ENCODE measurements around the gene PACS2.

The PACS2 gene

DNA sequence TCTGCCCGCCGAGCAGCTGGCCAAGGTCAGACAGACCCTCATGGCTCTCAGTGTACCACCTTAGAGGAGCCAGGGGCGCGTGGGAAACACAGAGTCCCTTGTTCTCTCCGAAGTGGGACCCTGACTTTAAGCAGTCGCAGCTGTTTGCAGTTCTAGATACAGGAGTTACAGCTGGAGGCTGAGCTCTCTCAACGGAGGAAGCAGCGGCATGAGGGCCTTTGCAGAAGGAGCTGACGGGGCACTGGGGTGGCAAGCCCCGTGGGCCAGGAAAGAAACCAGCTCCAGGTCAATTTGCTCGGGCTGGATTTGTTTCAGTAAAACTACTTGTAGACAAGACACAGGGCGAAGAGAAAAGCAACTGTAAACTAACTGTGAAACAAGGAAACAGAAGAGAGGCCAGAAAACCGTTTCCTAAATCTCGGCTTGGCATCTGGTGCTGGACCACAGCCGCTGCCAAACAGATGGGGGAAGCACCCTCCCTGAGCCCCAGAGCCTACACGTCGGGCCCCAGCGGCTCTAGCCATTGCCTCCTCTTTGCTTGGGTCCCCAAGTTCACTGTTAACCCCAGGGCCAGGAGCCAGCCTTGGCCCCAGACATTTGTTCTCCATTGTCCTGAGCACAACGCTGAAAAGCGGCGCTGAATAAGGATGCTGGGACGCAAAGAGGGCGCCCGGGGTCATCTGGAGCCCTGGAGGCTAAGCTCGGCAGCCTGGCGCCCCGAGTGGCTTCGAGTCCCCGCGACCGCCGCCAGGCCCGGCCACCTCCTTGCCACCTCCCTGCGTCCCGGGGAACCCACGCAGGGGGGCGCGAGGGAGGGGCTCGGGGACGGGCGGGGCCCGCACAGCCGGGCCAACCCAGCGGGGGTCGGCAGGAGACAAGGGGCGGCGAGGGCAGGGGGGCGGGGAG is 914 bp upstream of the PACS2 start:
- TF ChIP-seq, protein P1, sequence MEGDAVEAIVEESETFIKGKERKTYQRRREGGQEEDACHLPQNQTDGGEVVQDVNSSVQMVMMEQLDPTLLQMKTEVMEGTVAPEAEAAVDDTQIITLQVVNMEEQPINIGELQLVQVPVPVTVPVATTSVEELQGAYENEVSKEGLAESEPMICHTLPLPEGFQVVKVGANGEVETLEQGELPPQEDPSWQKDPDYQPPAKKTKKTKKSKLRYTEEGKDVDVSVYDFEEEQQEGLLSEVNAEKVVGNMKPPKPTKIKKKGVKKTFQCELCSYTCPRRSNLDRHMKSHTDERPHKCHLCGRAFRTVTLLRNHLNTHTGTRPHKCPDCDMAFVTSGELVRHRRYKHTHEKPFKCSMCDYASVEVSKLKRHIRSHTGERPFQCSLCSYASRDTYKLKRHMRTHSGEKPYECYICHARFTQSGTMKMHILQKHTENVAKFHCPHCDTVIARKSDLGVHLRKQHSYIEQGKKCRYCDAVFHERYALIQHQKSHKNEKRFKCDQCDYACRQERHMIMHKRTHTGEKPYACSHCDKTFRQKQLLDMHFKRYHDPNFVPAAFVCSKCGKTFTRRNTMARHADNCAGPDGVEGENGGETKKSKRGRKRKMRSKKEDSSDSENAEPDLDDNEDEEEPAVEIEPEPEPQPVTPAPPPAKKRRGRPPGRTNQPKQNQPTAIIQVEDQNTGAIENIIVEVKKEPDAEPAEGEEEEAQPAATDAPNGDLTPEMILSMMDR (IDR thresholded peaks at IDR 0.05; ENCODE audit: low read depth, low read length) = no peak
- Histone ChIP-seq H3K4me1 (peaks cover 5% of the 10 kb centered on the region; the same call in 1 of the 2 replicates), H3K36me3 (no peaks in the 10 kb centered on the region), H3K27me3 (no peaks in the 10 kb centered on the region), H3K4me3 (ENCODE audit: low read depth, low read length) (peak overlapping the region; percentile 44), H3K9me3 (no peaks in the 10 kb centered on the region)
- DNase-seq = no peak

DNA sequence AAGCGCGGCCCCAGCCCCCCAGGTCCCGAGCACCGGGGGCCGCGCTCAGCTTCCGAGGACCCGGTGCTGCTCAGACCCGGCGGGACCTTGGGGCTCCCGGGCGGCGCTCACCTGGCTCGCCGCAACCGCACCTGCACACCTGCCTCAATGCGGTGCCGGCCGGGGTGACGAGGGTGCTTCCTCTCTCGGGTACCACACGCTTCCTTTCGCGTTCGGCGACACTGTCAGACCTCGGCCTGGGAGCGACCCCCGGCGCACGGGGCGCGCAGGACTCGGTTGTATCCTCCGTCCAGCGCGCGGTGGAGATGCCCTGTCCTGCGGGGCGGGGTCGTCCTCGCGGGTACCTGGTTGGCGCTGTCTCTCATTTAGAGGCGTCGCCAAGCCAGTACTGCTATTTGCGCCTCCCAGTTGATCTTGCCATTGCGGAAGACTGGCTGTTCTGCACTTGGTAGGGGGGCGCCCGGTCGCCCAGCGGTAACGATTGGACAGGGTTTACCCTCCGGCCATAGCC is 718 bp downstream of the PACS2 start:
- Histone ChIP-seq H3K36me3 (no peaks in the 10 kb centered on the region), H3K27me3 (no peaks in the 10 kb centered on the region), H3K4me1 (peaks cover 5% of the 10 kb centered on the region; the same call in 1 of the 2 replicates), H3K4me3 (ENCODE audit: low read depth, low read length) (peak overlapping the region; percentile 62), H3K9me3 (no peaks in the 10 kb centered on the region)
- no peak for DNase-seq
- TF ChIP-seq, protein P1 (IDR thresholded peaks at IDR 0.05; ENCODE audit: low read depth, low read length) = no peak

DNA sequence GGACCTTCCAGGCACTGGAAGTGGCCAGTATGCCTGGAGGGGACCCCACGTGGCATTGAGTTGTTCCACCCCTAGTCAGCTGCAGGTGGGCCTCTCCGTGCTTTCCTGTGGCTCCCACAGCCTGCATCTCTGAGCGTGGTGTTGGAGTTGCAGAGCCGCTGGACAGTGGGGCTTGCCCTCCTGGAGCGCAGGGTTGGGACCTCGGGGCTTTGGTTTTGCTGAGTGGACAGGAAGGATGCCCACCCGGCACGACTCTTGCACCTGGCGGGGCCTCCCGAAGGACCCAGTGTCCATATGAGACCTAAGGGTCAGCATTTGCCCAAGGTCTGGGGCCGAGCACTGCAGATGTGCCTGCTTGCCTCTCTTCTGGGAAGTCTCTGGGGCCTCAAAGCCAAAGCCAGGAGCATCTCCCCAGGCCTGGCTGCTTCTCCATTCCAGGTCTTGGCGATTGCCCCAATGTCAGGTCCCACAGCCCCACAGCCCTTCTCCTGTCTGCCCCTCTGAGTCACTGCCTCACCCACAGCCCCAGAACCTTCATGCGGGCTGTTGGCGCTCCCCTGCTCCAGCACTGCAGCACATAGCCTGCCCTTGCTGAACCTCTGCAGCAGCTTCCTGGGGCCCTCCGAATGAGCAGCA is 1.5 kb downstream of the PACS2 start:
- peaks cover 5% of the 10 kb centered on the region; the same call in 1 of the 2 replicates for H3K4me1 ChIP-seq
- no peak for DNase-seq
- peak overlapping the region; percentile 62 for H3K4me3 ChIP-seq (ENCODE audit: low read depth, low read length)
- no peaks in the 10 kb centered on the region for H3K27me3 ChIP-seq
- no peaks in the 10 kb centered on the region for H3K9me3 ChIP-seq
- no peaks in the 10 kb centered on the region for H3K36me3 ChIP-seq
- TF ChIP-seq, protein P1 (IDR thresholded peaks at IDR 0.05; ENCODE audit: low read depth, low read length) = no peak

DNA sequence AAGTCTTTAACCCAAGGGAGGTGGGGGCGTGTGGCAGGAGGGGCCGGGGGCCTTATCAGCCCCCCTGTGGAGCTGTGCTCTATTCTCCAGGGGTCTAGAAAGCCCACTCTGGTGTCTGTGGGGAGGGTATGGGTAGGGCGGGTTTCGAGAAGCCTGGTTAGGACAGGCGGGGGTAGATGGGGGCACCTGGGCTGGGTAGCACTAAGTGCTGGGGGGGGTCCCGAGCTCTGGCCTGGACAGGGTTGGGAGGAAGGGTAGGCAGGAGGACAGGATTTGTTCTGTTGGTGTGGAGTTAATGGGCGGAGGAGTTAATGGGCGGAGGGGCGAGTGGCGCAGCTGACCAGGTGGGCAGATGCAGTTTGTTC is 2.0 kb downstream of the PACS2 start:
- Histone ChIP-seq H3K36me3 (no peaks in the 10 kb centered on the region), H3K9me3 (no peaks in the 10 kb centered on the region), H3K4me3 (ENCODE audit: low read depth, low read length) (no peak overlapping the region), H3K4me1 (peaks cover 5% of the 10 kb centered on the region; the same call in 1 of the 2 replicates), H3K27me3 (no peaks in the 10 kb centered on the region)
- DNase-seq = no peak
- TF ChIP-seq, protein P1 (IDR thresholded peaks at IDR 0.05; ENCODE audit: low read depth, low read length) = no peak

DNA sequence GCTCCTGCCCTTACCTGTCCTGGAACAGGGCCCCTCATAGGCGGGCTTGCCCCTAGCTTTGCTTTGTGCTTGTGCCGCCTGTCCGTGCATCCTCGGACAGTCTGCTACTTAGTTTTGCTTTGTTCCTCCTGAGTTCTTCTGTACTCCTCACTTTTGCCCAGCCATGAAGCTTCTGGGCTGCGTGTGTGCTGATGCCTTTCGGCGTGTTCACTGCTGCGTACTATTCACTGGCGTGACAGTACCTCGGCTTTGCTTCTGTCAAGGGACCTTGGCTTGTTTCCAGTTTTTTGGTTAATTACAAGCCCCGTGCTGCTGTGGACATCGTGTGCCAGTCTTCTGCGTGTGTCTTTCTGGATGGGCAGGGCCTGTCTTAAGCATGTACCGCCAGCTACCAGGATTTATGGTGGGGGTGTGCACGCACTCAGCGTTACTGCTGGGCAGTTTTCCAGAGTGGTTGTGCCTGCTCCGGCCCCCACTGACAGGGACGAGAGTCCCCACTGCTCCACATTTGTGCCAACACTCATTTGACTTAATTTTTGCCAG is 2.5 kb downstream of the PACS2 start:
- TF ChIP-seq, protein P1 (IDR thresholded peaks at IDR 0.05; ENCODE audit: low read depth, low read length) = no peak
- Histone ChIP-seq H3K27me3 (no peaks in the 10 kb centered on the region), H3K36me3 (no peaks in the 10 kb centered on the region), H3K9me3 (no peaks in the 10 kb centered on the region), H3K4me1 (peaks cover 5% of the 10 kb centered on the region; the same call in 1 of the 2 replicates), H3K4me3 (ENCODE audit: low read depth, low read length) (no peak overlapping the region)
- no peak for DNase-seq
